Peyer's patch (tissue), 4 donors: ENCODE data around the gene IKBKE. TPM values are rescaled to one million over a fixed set of nuclear protein-coding genes. Genes with fewer than 3 reads are reported as not detected.

ENCODE experiments used
- DNase-seq, 3 donors: peaks; one replicate each; pipeline ENCODE4 v3.0.0-alpha.2; 2017 to 2019
- H3K27ac ChIP-seq, 4 donors: fragments of 200-600 bp; sonication (generic); one replicate each; pipeline ENCODE4 v1.5.1; 2016 to 2019
- H3K27me3 ChIP-seq, 2 donors: fragments of 200-600 bp; sonication (generic); one replicate each; pipeline ENCODE4 v1.5.1; 2019
- H3K36me3 ChIP-seq, 3 donors: fragments of 200-600 bp; sonication (generic); one replicate each; pipeline ENCODE4 v1.5.1; 2016 to 2019
- H3K4me1 ChIP-seq, 4 donors: fragments of 200-600 bp; sonication (generic); one replicate each; pipeline ENCODE4 v1.5.1; 2016 to 2019
- H3K4me3 ChIP-seq, 4 donors: fragments of 200-600 bp; sonication (generic); 1 replicate in 3 of 4; 2 replicates in 1 of 4; pipeline ENCODE4 v1.5.1; 2016 to 2019; ENCODE audit warnings: mild to moderate bottlenecking in 1 of 4
- H3K9me3 ChIP-seq, 4 donors: fragments of 200-600 bp; sonication (generic); one replicate each; pipeline ENCODE4 v1.5.1; 2016 to 2019; ENCODE audit warnings: mild to moderate bottlenecking in 1 of 4
- CTCF ChIP-seq, 6 experiments: fragments of 450-650 bp in 4 of 6; fragments of 200-600 bp in 2 of 6; sonication (generic) in 1 of 6; IDR thresholded peaks; one replicate each; pipeline ENCODE4 v1.5.1; 2017 to 2019; ENCODE audit warnings: antibody characterized with exemption in 6 of 6, mild to moderate bottlenecking in 3 of 6, moderate library complexity in 1 of 6
- POLR2A ChIP-seq, 2 donors: fragments of 450-650 bp; IDR thresholded peaks; one replicate each; pipeline ENCODE4 v1.5.1; 2017; ENCODE audit warnings: antibody characterized with exemption in 2 of 2, mild to moderate bottlenecking in 2 of 2, moderate library complexity in 2 of 2
- total RNA-seq, 4 donors: library from RNA; depleted of rRNA; stranded (reverse); fragments of >200 nt; gene quantifications; one replicate each; pipeline ENCODE4 v1.1.0, GENCODE V29; 2016

The IKBKE gene
- total RNA-seq, 4 donors from 2014 or later: 5.6 to 31.4 (median 17.5) TPM

- no peaks in the 10 kb centered on the region for H3K9me3 ChIP-seq
- H3K27ac ChIP-seq: no peak overlapping the region
- H3K36me3 ChIP-seq: peaks cover 0 to 32% (median 0%) of the 10 kb centered on the region in 3 donors
- H3K4me3 ChIP-seq: no peak overlapping the region
- no peak for DNase-seq
- no peaks in the 10 kb centered on the region for H3K4me1 ChIP-seq
- H3K27me3 ChIP-seq: no peaks in the 10 kb centered on the region
- TF ChIP-seq CTCF (IDR thresholded peaks at IDR 0.05) (no peak), POLR2A (IDR thresholded peaks at IDR 0.05) (no peak)
These were observed 21.8 kb upstream of the IKBKE start for GRCh38 chr1:206448471-206448870.

GRCh38 chr1:206449565-206449964 lies 20.7 kb upstream of the IKBKE start:
- peaks cover 0 to 37% (median 0%) of the 10 kb centered on the region in 3 donors for H3K36me3 ChIP-seq
- no peaks in the 10 kb centered on the region for H3K27me3 ChIP-seq
- H3K4me3 ChIP-seq: no peak overlapping the region
- DNase-seq: no peak
- no peaks in the 10 kb centered on the region for H3K4me1 ChIP-seq
- no peaks in the 10 kb centered on the region for H3K9me3 ChIP-seq
- H3K27ac ChIP-seq: no peak overlapping the region
- TF ChIP-seq POLR2A (IDR thresholded peaks at IDR 0.05) (no peak), CTCF (IDR thresholded peaks at IDR 0.05) (no peak)

DNA sequence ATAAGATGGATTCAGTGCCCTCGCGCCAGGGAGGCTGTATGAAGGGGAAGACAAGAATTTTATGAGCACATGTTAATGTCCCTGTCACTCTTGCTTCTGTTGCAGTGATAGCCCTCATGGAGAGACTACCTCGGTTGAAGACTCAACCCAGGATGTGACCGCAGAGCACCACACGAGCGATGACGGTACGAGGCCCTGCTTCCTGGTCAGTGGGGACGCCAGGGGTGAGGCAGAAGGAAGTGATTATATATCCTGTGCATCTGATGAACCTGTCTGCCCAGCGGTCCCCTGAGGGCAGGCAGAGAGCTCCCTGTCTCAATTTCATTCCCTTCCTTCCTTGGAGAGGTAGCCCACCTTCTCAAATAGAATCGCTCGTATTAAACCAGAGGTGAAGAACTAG lies 20.0 kb upstream of the IKBKE start:
- peaks cover 0 to 41% (median 0%) of the 10 kb centered on the region in 3 donors for H3K36me3 ChIP-seq
- H3K27me3 ChIP-seq: no peaks in the 10 kb centered on the region

GRCh38 chr1:206451134-206451686 lies 19.1 kb upstream of the IKBKE start:
- no peak overlapping the region for H3K27ac ChIP-seq
- no peaks in the 10 kb centered on the region for H3K4me1 ChIP-seq
- no peaks in the 10 kb centered on the region for H3K9me3 ChIP-seq
- H3K27me3 ChIP-seq: no peaks in the 10 kb centered on the region
- H3K4me3 ChIP-seq: no peak overlapping the region
- H3K36me3 ChIP-seq: peaks cover 0 to 41% (median 0%) of the 10 kb centered on the region in 3 donors
- TF ChIP-seq POLR2A (IDR thresholded peaks at IDR 0.05): no peak
- no peak for TF ChIP-seq CTCF (IDR thresholded peaks at IDR 0.05)
- DNase-seq: no peak

More for the DNA sequence above, 20.0 kb upstream of the IKBKE start:
- H3K9me3 ChIP-seq: no peaks in the 10 kb centered on the region
- no peak overlapping the region for H3K4me3 ChIP-seq
- no peak for DNase-seq
- TF ChIP-seq POLR2A (IDR thresholded peaks at IDR 0.05) (no peak), CTCF (IDR thresholded peaks at IDR 0.05) (no peak)
- no peak overlapping the region for H3K27ac ChIP-seq
- no peaks in the 10 kb centered on the region for H3K4me1 ChIP-seq

- no peak overlapping the region for H3K4me3 ChIP-seq
- H3K4me1 ChIP-seq: peaks cover 0 to 8% (median 0%) of the 10 kb centered on the region in 4 donors
- no peak for DNase-seq
- H3K9me3 ChIP-seq: no peaks in the 10 kb centered on the region
- no peak overlapping the region for H3K27ac ChIP-seq
- TF ChIP-seq POLR2A (IDR thresholded peaks at IDR 0.05) (no peak), CTCF (IDR thresholded peaks at IDR 0.05) (no peak)
- H3K36me3 ChIP-seq: peaks cover 0 to 29% (median 0%) of the 10 kb centered on the region in 3 donors
- H3K27me3 ChIP-seq: no peaks in the 10 kb centered on the region
These were observed 17.2 kb upstream of the IKBKE start for GRCh38 chr1:206453111-206453510.

GRCh38 chr1:206455289-206455665 lies 15.0 kb upstream of the IKBKE start:
- no peak for DNase-seq
- Histone ChIP-seq H3K9me3 (no peaks in the 10 kb centered on the region), H3K36me3 (peaks cover 0 to 26% (median 0%) of the 10 kb centered on the region in 3 donors), H3K27me3 (no peaks in the 10 kb centered on the region), H3K4me3 (no peak overlapping the region), H3K27ac (no peak overlapping the region), H3K4me1 (peaks cover 0 to 8% (median 0%) of the 10 kb centered on the region in 4 donors)
- no peak for TF ChIP-seq POLR2A (IDR thresholded peaks at IDR 0.05)
- TF ChIP-seq CTCF (IDR thresholded peaks at IDR 0.05): no peak
